ENCODE results near the gene TLDC2. TPM values are rescaled to one million over a fixed set of nuclear protein-coding genes. Genes with fewer than 3 reads are reported as not detected.
A peak's percentile ranks its signal among the peaks of the same experiment; 100 is the strongest.

Gene TLDC2
- total RNA-seq, 1 experiment from 2014 or later: 0.32 TPM

- TF ChIP-seq SRF (IDR thresholded peaks at IDR 0.05; ENCODE audit: low read depth): no peak
- TF ChIP-seq RAD21 (IDR thresholded peaks at IDR 0.05; ENCODE audit: low read depth): peak; percentile 81
- peak; percentile 60; the same call in 1 of the 2 replicates for TF ChIP-seq MAX (IDR thresholded peaks at IDR 0.05)
- no peak for TF ChIP-seq EGR1 (IDR thresholded peaks at IDR 0.05; ENCODE audit: low read depth)
- no peak for TF ChIP-seq POLR2A (IDR thresholded peaks at IDR 0.05; ENCODE audit: borderline replicate concordance, extremely low read depth, insufficient read depth, insufficient read length)
Observed at GRCh38 chr20:36919715-36920333, 43.9 kb downstream of the TLDC2 start (continued).

GRCh38 chr20:36920334-36920730 lies 44.4 kb downstream of the TLDC2 start:
- H3K79me2 ChIP-seq (ENCODE audit: insufficient read depth, low read length): no peaks in the 10 kb centered on the region
- H3K9me2 ChIP-seq (ENCODE audit: insufficient read depth): no peaks in the 10 kb centered on the region
- RAD21 ChIA-PET (ENCODE audit: low non-redundant PET in 1 of 2, low total read pairs in 2 of 2, uncharacterized antibody in 2 of 2, unreplicated experiment in 2 of 2): no interaction called here
- H3K27ac ChIP-seq (ENCODE audit: low read depth, low read length): no peak overlapping the region
- H4K20me1 ChIP-seq (ENCODE audit: insufficient read depth): no peaks in the 10 kb centered on the region
- no peaks in the 10 kb centered on the region for H3K27me3 ChIP-seq (ENCODE audit: insufficient read depth, low read length)
- H3K4me2 ChIP-seq (ENCODE audit: low read length): no peak overlapping the region
- H3K4me1 ChIP-seq (ENCODE audit: control insufficient read depth in 1 of 2, insufficient read depth in 2 of 2, low read length in 2 of 2): peaks cover 0 to 3% of the 10 kb centered on the region in 2 experiments; a peak in 1 of 4 replicates
- POLR2A ChIA-PET: no interaction called here
- H3K4me3 ChIP-seq (replicated peaks in 1 of 2; ENCODE audit: low read depth in 1 of 2, low read length in 2 of 2): no peak overlapping the region
- CTCF ChIA-PET: interaction anchor here (0.7 to 1.6 kb wide), 5 partner anchors 11 to 315 kb away, joined by 3 to 5 read pairs (median 4); no protein-coding TSS in a partner anchor
- no peaks in the 10 kb centered on the region for H3K9me3 ChIP-seq (ENCODE audit: control insufficient read depth in 1 of 2, insufficient read depth in 1 of 2, low read depth in 1 of 2, low read length in 2 of 2)
- intact Hi-C loops (cut with micrococcal nuclease): no loop called here
- BruUV-seq (replicated peaks): no TSS peak
- DNase-seq (ENCODE audit: low read depth, low spot score): no peak
- ATAC-seq: no peak
- H3K36me3 ChIP-seq (ENCODE audit: control insufficient read depth in 1 of 2, insufficient read depth in 2 of 2, low read length in 2 of 2): no peaks in the 10 kb centered on the region; a peak in 1 of 4 replicates
- H3K9ac ChIP-seq (ENCODE audit: low read length): no peak overlapping the region
- H2AFZ ChIP-seq (ENCODE audit: low read depth, low read length, poor library complexity, severe bottlenecking): no peak overlapping the region
- TF ChIP-seq ZNF274 (IDR thresholded peaks at IDR 0.05; ENCODE audit: low read depth, low read length): no peak
- no peak for TF ChIP-seq TCF7L2 (IDR thresholded peaks at IDR 0.05; ENCODE audit: borderline replicate concordance, extremely low read depth, insufficient read depth, insufficient read length)
- no peak for TF ChIP-seq ELF1 (IDR thresholded peaks at IDR 0.05; ENCODE audit: borderline replicate concordance, low read depth)
- TF ChIP-seq CEBPB (IDR thresholded peaks at IDR 0.05; ENCODE audit: low read depth): no peak
- no peak for TF ChIP-seq POLR2AphosphoS5 (IDR thresholded peaks at IDR 0.05; ENCODE audit: low read depth, low read length)
- no peak for TF ChIP-seq YY1 (IDR thresholded peaks at IDR 0.05; ENCODE audit: extremely low read depth, insufficient replicate concordance, low read depth, low read length)
- no peak for TF ChIP-seq ZFX (IDR thresholded peaks at IDR 0.05)
- TF ChIP-seq JUND (IDR thresholded peaks at IDR 0.05): no peak
- no peak for TF ChIP-seq SRF (IDR thresholded peaks at IDR 0.05; ENCODE audit: low read depth)
- TF ChIP-seq REST (IDR thresholded peaks at IDR 0.05; ENCODE audit: low read depth): no peak
- no peak for TF ChIP-seq EZH2phosphoT487 (IDR thresholded peaks at IDR 0.05; ENCODE audit: borderline replicate concordance)
- no peak for TF ChIP-seq CTCF (IDR thresholded peaks at IDR 0.05 in 2 of 3, conservative IDR thresholded peaks at IDR 0.05 in 1 of 3; ENCODE audit: borderline replicate concordance in 1 of 3, insufficient read depth in 1 of 3, low read depth in 2 of 3, low read length in 2 of 3)
- no peak for TF ChIP-seq RAD21 (IDR thresholded peaks at IDR 0.05; ENCODE audit: low read depth)
- TF ChIP-seq SP1 (IDR thresholded peaks at IDR 0.05; ENCODE audit: low read depth): no peak
- no peak for TF ChIP-seq FOSL1 (IDR thresholded peaks at IDR 0.05; ENCODE audit: low read depth)
- no peak for TF ChIP-seq MAX (IDR thresholded peaks at IDR 0.05)
